Hippocampal formation (tissue), 2 donors: ENCODE data around the gene CLEC1B.
"Not testable (repeated sequence)": the region's sequence is repeated elsewhere in the genome, so short reads cannot be mapped to it uniquely, and the experiment has no call there.

Source experiments
- DNase-seq, 2 donors: peaks; one replicate each; lab custom pipeline; 2025; lab: John Stamatoyannopoulos, UW

Gene CLEC1B

GRCh38 chr12:9999016-9999415 is at the start of gene CLEC1B:
Gene CLEC1B (minus strand): TSS chr12:9999121. CDS start chr12:9999100, 21 bp downstream.
- no peak for DNase-seq

- no peak for DNase-seq
These were observed 49.6 kb upstream of the CLEC1B start for GRCh38 chr12:10048526-10048925.

- DNase-seq: no peak
These were observed 43.2 kb upstream of the CLEC1B start for GRCh38 chr12:10042167-10042566.

GRCh38 chr12:10033783-10034545 is 35.0 kb upstream of the CLEC1B start:
- DNase-seq: no peak

- no peak for DNase-seq
These were observed 32.9 kb upstream of the CLEC1B start for GRCh38 chr12:10031771-10032175.

- no peak for DNase-seq
These were observed 32.4 kb upstream of the CLEC1B start for GRCh38 chr12:10031321-10031720.

GRCh38 chr12:10030446-10030845 is 31.5 kb upstream of the CLEC1B start, which contains the start of gene CLEC9A:
Gene CLEC9A (plus strand): TSS chr12:10030682. CDS start chr12:10052688, 22,006 bp downstream.
- no peak for DNase-seq

- no peak for DNase-seq
These were observed 28.8 kb upstream of the CLEC1B start for GRCh38 chr12:10027721-10028120.

GRCh38 chr12:10027311-10027710 is 28.4 kb upstream of the CLEC1B start:
- no peak for DNase-seq

GRCh38 chr12:10026666-10027065 is 27.7 kb upstream of the CLEC1B start:
- not testable (repeated sequence) for DNase-seq

GRCh38 chr12:10025236-10025635 is 26.3 kb upstream of the CLEC1B start:
- no peak for DNase-seq

- DNase-seq: no peak
These were observed 22.4 kb upstream of the CLEC1B start for GRCh38 chr12:10021342-10021741.

GRCh38 chr12:10018386-10018785 is 19.5 kb upstream of the CLEC1B start:
- DNase-seq: no peak

GRCh38 chr12:10016881-10017280 is 18.0 kb upstream of the CLEC1B start:
- no peak for DNase-seq

- DNase-seq: no peak
These were observed 16.5 kb upstream of the CLEC1B start for GRCh38 chr12:10015450-10015849.

- no peak for DNase-seq
These were observed 13.9 kb upstream of the CLEC1B start for GRCh38 chr12:10012630-10013330.

- no peak for DNase-seq
These were observed 2.4 kb upstream of the CLEC1B start for GRCh38 chr12:10001171-10001776.

- peak in 1 of 2 donors; percentile 15 for DNase-seq
These were observed 6.6 kb downstream of the CLEC1B start for GRCh38 chr12:9992296-9992695.

- no peak for DNase-seq
These were observed 7.0 kb downstream of the CLEC1B start for GRCh38 chr12:9991876-9992275.

GRCh38 chr12:9980126-9980525 is 18.8 kb downstream of the CLEC1B start:
- DNase-seq: no peak

GRCh38 chr12:9977916-9978315 is 21.0 kb downstream of the CLEC1B start:
- DNase-seq: no peak

GRCh38 chr12:9976626-9977025 is 22.3 kb downstream of the CLEC1B start:
- not testable (repeated sequence) for DNase-seq

- DNase-seq: no peak
These were observed 23.3 kb downstream of the CLEC1B start for GRCh38 chr12:9975614-9976013.
